NCI-H1930 (cell line): ENCODE results near the gene C11orf58.

Experiments
- DNase-seq, 2 experiments: peaks; one replicate each; lab custom pipeline; 2025; lab: John Stamatoyannopoulos, UW

The C11orf58 gene

GRCh38 chr11:16785520-16786128 lies 47.2 kb downstream of the C11orf58 start:
- DNase-seq = peak; percentile 12 to 63

- DNase-seq = no peak
Observed at GRCh38 chr11:16786131-16786530, 47.7 kb downstream of the C11orf58 start.

- DNase-seq = no peak
Observed at GRCh38 chr11:16787035-16787742, 48.7 kb downstream of the C11orf58 start.

- DNase-seq = peak in 1 of 2 experiments; percentile 62
Observed at GRCh38 chr11:16788141-16789062, 50.0 kb downstream of the C11orf58 start.

GRCh38 chr11:16789063-16789420 lies 50.6 kb downstream of the C11orf58 start:
- no peak for DNase-seq

GRCh38 chr11:16789560-16790485 lies 51.4 kb downstream of the C11orf58 start:
- DNase-seq = no peak

- no peak for DNase-seq
Observed at GRCh38 chr11:16790486-16791190, 52.2 kb downstream of the C11orf58 start.

GRCh38 chr11:16791191-16791961 lies 52.9 kb downstream of the C11orf58 start:
- DNase-seq = no peak

- no peak for DNase-seq
Observed at GRCh38 chr11:16792426-16792825, 54.0 kb downstream of the C11orf58 start.

GRCh38 chr11:16793009-16793408 lies 54.6 kb downstream of the C11orf58 start:
- DNase-seq = no peak

- no peak for DNase-seq
Observed at GRCh38 chr11:16793511-16793910, 55.1 kb downstream of the C11orf58 start.

GRCh38 chr11:16794047-16794818 lies 55.8 kb downstream of the C11orf58 start:
- no peak for DNase-seq

- no peak for DNase-seq
Observed at GRCh38 chr11:16795146-16795545, 56.7 kb downstream of the C11orf58 start.

- DNase-seq = no peak
Observed at GRCh38 chr11:16796311-16796710, 57.9 kb downstream of the C11orf58 start.

GRCh38 chr11:16797776-16798175 lies 59.3 kb downstream of the C11orf58 start:
- DNase-seq = no peak

- no peak for DNase-seq
Observed at GRCh38 chr11:16799221-16799620, 60.8 kb downstream of the C11orf58 start.

GRCh38 chr11:16799890-16800289 lies 61.4 kb downstream of the C11orf58 start:
- no peak for DNase-seq

- no peak for DNase-seq
Observed at GRCh38 chr11:16800382-16800781, 61.9 kb downstream of the C11orf58 start.

GRCh38 chr11:16801288-16801980 lies 63.0 kb downstream of the C11orf58 start:
- DNase-seq = no peak
